ENCODE results near the gene SLC2A6.
"Not testable (repeated sequence)": the region's sequence is repeated elsewhere in the genome, so short reads cannot be mapped to it uniquely, and the experiment has no call there.

Gene SLC2A6

DNA sequence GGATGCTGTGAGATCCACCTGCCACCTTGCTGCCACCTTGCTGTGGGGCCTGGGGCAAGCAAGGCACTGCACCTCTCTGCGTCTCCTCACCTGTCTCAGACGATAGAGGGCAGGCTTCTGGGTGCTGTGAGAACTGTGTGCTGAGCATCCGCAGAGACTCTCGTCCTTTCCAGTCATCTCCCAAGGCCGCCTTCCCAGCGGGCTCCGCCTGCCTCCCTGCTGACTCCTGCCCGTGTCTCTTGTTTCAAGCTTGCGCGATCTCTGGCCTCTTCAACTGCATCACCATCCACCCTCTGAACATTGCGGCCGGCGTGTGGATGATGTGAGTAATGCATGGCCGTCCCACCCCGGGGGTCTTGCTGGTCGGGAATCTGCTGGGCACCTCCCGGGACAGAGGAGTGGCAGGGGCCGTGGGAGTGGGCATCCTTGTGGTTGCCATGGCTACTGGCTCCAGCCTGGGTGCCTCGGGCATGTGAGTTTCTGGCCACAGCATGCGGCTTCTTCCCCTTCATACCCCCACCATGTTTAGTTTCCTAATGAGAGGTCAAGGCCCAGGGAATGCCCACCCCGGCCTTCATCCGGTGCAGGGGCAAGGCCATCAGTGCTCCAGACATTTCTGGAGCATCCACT is 15.6 kb downstream of the SLC2A6 start:
- DNase-seq (ENCODE audit: low read depth, low spot score): no peak

DNA sequence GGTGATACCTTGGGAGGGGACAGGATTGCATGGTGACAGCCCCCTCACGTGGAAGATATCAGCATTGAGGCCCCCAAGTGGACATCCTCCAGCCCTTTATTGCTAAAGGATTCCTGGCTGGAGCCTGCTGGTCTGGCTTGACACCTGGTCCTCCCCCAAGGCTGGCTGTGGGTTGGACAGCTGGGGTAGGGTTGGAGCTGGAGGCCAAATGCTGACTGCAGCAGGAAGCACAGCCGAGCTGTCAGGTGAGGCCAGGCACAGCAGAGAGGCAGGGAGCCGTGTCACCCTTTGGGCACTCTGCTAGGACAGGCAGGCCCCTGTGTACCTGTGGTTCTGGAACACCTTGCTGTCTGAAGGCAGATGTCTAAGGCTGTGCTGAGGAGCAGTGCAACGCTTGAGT is 16.9 kb downstream of the SLC2A6 start:
- DNase-seq (ENCODE audit: low read depth, low spot score): no peak

- DNase-seq (ENCODE audit: low read depth, low spot score): no peak
Observed at GRCh38 chr9:133460405-133461175, 18.3 kb downstream of the SLC2A6 start.

DNA sequence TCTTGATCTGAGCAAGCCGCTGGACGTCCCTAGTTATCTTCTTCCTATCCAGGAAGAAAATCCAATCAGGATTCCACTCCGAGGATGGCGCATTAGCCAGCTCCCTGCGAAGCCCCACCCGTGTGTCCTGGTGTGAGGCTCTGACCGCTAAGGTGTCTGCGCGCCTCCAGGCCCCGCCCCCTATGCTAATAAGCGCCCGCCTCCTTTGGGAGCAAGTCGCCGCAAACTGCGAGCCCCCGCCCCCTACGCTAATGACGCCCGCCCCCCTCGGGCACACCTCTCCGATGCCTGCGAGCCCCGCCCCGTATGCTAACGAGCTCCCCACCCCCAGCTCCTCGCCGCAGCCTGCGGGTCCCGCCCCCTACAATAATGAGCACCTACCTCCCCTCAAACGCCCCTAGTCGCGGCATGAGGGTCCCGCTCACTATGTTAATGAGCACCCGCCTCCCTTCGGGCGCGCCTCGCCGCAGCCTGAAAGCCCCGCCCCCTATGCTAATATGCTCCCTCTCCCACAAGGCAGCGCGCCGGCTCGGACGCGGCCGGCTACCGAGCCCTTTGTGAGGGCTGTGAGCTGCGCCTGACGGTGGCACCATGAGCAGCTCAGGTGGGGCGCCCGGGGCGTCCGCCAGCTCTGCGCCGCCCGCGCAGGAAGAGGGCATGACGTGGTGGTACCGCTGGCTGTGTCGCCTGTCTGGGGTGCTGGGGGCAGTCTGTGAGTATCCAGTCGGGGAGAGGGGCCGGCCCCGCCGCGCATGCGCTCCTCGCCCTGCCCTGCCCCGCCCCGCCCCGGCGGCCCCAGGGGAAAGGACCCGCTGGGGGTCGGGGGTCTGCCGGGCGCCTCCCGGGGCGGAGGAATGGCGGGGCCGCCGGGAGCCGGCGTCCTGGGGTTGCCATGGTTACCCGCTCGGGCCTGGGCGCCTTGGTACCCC is 19.2 kb downstream of the SLC2A6 start, which contains the start of gene CACFD1:
Gene CACFD1 (plus strand): TSS at position 503 of the 929 bp plus-strand sequence. CDS start 89 bp downstream, at position 592.
- peak; percentile 80 for DNase-seq (ENCODE audit: low read depth, low spot score)

DNA sequence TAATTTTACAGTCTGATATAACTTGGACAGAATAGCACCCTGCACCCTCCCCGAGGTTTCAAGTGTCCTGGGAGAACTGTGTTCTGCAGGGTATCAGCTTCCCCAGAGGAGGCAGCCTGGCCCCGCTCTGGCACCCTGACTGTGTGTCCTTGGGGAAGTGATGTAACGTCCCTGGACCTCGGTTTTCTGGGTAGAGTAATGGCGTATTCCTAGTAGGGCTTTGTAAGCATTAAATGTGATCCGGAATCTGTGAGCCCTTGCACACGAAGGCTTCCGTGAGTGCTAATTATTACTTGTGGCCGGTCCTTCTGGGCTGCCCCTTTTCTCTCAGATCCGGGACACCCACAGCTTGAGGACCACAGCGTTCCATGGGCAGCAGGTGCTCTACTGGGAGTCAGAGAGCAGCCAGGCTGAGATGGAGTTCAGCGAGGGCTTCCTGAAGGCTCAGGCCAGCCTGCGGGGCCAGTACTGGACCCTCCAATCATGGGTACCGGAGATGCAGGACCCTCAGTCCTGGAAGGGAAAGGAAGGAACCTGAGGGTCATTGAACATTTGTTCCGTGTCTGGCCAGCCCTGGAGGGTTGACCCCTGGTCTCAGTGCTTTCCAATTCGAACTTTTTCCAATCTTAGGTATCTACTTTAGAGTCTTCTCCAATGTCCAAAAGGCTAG is 20.1 kb downstream of the SLC2A6 start:
- DNase-seq (ENCODE audit: low read depth, low spot score): no peak

DNA sequence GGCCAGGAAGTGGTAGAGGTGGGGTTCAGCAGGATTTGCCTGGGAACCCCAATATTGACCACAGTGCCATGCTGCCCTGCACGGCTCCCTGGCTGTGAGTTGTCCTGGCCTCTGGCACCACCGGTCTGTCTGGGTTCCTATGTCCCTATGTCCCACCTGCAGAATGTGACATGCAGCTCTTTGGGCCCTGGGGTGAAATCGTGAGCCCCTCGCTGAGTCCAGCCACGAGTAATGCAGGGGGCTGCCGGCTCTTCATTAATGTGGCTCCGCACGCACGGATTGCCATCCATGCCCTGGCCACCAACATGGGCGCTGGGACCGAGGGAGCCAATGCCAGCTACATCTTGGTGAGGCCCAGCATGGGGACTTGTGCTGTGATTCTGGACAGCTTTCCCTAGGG is 21.2 kb downstream of the SLC2A6 start:
- DNase-seq (ENCODE audit: low read depth, low spot score): no peak

DNA sequence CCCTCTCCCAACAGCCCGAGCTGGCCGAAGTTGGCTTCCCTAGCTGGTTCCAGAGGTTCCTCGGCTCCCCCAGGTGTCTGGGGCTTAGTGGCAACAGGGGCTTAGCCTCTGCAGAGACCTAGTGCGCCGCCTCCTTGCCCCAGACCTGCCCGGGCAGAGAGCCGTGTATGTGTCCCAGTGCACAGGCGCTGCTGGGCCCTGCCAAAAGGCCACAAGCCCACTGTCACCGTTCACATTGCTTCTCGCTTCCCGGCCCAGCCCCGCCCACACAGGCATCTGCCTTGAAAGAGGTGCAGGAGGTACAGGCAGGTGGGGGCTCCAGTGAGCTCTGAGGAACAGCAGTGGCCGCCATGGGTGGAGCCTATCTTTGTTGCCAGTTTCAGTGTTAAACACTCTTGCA is 21.7 kb downstream of the SLC2A6 start:
- DNase-seq (ENCODE audit: low read depth, low spot score): no peak

DNA sequence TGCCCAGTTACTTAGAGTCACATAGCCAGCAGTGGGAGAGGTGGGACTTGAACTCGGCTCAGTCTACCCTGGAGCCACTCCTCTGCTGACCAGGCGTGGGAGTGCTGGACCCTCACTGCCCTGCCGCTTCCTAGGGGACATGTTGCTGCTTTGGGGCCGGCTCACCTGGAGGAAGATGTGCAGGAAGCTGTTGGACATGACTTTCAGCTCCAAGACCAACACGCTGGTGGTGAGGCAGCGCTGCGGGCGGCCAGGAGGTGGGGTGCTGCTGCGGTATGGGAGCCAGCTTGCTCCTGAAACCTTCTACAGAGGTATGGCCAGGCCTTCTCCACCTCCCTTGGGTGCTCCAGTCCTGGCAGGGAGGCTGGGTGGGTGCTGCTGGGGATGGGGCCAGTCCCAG is 22.5 kb downstream of the SLC2A6 start:
- no peak for DNase-seq (ENCODE audit: low read depth, low spot score)

DNA sequence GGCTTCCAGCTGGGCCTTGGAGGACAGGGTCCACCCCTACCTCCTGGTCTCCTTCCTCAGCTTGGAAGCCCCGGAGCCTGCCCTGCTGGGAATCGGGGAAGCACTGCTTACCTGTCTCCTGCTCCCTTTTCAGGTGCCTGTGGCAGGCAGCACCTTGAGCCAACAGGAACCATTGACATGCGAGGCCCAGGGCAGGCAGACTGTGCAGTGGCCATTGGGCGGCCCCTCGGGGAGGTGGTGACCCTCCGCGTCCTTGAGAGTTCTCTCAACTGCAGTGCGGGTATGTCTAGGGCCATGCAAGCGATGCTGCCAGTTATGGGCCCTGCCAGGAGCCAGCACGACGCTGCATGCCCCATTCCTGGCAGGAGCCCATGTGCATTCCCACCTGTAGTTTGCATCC is 23.0 kb downstream of the SLC2A6 start:
- no peak for DNase-seq (ENCODE audit: low read depth, low spot score)

DNA sequence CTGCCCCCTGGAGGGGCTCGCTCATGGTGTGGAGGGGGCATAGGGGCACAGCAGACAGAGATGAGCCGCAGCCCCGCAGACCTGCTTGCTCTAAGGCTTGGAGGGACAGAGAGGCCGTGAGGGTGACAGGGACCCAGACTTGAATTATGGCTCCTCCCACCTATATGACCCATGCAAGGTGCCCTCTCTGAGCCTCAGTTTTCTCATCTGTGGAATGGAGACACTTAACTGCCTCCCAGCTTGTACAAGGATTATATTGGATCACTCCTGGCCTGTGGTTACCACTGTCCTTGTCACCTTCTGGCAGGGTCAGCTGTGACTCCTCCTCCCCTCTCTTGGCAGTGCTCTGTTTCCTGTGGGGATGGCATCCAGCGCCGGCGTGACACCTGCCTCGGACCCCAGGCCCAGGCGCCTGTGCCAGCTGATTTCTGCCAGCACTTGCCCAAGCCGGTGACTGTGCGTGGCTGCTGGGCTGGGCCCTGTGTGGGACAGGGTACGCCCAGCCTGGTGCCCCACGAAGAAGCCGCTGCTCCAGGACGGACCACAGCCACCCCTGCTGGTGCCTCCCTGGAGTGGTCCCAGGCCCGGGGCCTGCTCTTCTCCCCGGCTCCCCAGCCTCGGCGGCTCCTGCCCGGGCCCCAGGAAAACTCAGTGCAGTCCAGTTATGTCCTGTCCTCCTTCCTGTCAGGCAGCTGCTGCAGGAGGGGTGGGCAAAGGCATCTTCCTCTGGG is 23.8 kb downstream of the SLC2A6 start:
- DNase-seq (ENCODE audit: low read depth, low spot score): no peak

DNA sequence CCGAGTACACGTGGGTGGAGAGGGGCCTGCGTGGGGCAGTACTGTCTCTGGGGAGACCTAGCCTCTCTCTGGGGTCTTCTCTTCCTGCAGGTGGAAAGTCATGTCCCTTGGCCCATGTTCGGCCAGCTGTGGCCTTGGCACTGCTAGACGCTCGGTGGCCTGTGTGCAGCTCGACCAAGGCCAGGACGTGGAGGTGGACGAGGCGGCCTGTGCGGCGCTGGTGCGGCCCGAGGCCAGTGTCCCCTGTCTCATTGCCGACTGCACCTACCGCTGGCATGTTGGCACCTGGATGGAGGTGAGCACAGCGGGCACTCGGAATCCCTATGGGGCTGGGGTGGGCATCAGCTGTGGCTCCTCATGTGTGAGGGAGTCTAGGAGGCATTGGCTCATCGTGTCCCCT is 24.6 kb downstream of the SLC2A6 start:
- no peak for DNase-seq (ENCODE audit: low read depth, low spot score)

GRCh38 chr9:133453651-133454050 is 25.2 kb downstream of the SLC2A6 start:
- DNase-seq (ENCODE audit: low read depth, low spot score): no peak

- no peak for DNase-seq (ENCODE audit: low read depth, low spot score)
Observed at GRCh38 chr9:133452562-133452961, 26.3 kb downstream of the SLC2A6 start.

GRCh38 chr9:133451865-133452264 is 27.0 kb downstream of the SLC2A6 start:
- DNase-seq (ENCODE audit: low read depth, low spot score): not testable (repeated sequence)

GRCh38 chr9:133449760-133450159 is 29.1 kb downstream of the SLC2A6 start:
- DNase-seq (ENCODE audit: low read depth, low spot score): no peak

- DNase-seq (ENCODE audit: low read depth, low spot score): no peak
Observed at GRCh38 chr9:133448487-133448972, 30.4 kb downstream of the SLC2A6 start.

GRCh38 chr9:133445293-133445969 is 33.5 kb downstream of the SLC2A6 start:
- DNase-seq (ENCODE audit: low read depth, low spot score): no peak

DNA sequence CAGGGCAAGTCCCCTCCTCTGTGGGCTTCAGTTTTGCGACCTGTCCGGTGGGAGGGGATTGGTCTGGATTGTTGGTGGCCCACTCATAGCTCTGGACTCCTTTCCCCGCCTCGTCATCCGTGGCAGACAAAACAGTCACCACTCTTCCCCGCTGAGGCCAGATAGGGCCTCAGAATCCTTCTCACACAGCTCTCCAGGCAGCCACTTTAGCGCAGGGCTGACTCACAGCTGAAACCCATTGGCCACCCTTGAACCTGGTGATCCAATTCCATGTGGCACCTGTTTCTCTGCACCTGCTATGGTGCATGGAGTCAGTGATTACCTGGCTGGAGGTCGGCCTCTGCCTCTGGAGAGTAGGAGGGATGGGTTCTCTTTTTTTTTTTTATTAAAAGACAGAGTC is 34.9 kb downstream of the SLC2A6 start:
- DNase-seq (ENCODE audit: low read depth, low spot score): no peak

DNA sequence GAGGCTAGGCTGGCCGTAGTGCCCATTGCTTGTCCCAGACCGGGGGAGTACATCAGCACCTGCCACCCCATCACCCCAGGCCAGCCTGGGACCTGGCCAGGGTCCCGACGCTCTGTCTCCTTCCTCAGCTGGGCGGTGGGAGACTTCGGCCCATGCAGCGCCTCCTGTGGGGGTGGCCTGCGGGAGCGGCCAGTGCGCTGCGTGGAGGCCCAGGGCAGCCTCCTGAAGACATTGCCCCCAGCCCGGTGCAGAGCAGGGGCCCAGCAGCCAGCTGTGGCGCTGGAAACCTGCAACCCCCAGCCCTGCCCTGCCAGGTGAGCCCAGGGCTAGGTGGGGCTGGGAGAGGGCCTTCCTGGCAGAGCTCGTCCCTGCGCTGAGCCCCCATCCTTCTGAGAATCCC is 35.7 kb downstream of the SLC2A6 start:
- no peak for DNase-seq (ENCODE audit: low read depth, low spot score)

- no peak for DNase-seq (ENCODE audit: low read depth, low spot score)
Observed at GRCh38 chr9:133441571-133441970, 37.3 kb downstream of the SLC2A6 start.
